ENCODE data around the gene HS6ST2.

HS6ST2 gene

GRCh38 chrX:132855780-132856341, 102.6 kb downstream of the HS6ST2 start:
- no peak for DNase-seq (ENCODE audit: low spot score)
- in situ Hi-C loops (cut with MboI; ENCODE audit: low pct_unique_long_range_greater_than_20kb, low sequenced_read_pairs, unreplicated experiment): no loop called here
- TF ChIP-seq CTCF (IDR thresholded peaks at IDR 0.05; ENCODE audit: extremely low read depth, insufficient read depth, missing control alignments): no peak

DNA sequence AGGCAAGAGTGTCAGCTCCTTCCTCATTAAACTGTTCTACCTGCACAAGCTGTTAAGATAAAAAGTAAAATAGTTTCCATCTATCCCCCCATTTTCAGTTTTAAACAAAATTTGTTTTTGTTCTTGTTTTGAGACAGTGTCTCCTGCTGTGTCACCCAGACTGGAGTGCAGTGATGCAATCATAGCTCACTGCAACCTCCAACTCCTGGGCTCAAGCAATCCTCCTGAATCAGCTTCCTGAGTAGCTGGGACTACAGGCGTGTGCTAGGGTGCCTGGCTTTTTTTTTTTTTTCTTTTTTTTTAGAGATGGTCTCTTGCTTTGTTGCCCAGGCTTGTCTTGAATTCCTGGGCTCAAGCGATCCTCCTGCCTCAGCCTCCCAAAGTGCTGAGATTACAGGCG, 105.4 kb downstream of the HS6ST2 start:
- in situ Hi-C loops (cut with MboI; ENCODE audit: low pct_unique_long_range_greater_than_20kb, low sequenced_read_pairs, unreplicated experiment): no loop called here
- no peak for DNase-seq (ENCODE audit: low spot score)
- no peak for TF ChIP-seq CTCF (IDR thresholded peaks at IDR 0.05; ENCODE audit: extremely low read depth, insufficient read depth, missing control alignments)

DNA sequence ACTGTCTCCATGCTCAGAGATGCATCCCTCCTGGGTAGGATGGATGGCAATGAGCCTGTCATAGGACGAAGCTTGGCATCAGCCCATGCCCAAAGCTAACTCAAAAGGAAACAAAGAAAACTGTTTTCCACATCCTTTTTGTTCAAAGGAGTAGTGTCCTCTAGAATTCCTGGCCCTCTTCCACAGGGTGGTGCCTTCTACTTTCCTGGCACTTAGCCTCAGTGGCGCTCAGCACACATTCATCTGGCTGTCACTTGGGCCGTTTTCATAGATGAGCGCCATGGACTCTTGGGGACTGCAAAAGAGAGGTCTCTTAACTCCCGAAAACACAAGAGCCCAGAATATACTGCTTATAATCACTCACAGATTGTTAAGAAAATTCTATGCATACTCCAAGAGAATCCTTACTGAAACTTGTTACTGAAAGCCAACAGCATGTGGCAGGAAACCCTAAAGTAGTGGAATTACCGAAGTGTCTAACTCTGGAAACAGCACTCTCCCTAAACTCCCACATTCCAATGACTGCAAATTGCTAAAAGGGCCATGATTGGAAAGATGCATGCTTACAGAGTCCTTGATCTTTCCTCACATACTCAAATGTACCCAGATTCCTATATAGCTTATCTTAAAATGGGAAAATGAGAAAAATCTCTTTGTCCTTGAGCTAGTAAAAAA, 110.0 kb downstream of the HS6ST2 start:
- TF ChIP-seq CTCF (IDR thresholded peaks at IDR 0.05; ENCODE audit: extremely low read depth, insufficient read depth, missing control alignments): no peak
- no peak for DNase-seq (ENCODE audit: low spot score)
- in situ Hi-C loops (cut with MboI; ENCODE audit: low pct_unique_long_range_greater_than_20kb, low sequenced_read_pairs, unreplicated experiment): no loop called here

DNA sequence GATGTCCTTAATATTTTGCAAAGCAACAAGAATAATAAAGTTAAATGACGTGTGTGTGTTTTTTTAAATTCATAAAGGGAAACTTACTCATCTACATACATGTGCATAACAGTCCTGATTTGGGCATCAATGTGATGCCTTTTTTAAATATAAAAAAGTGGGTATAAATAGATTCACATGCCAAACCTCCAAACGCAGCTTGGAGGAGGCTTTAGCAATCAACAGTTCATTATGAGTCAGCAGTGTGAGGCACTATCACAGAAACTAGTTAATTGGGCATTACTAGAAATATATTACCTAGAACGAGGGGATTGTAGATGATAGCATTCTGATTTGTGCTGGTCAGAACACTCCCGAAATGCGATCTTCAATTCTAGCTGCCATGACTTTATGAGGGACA, 115.1 kb downstream of the HS6ST2 start:
- in situ Hi-C loops (cut with MboI; ENCODE audit: low pct_unique_long_range_greater_than_20kb, low sequenced_read_pairs, unreplicated experiment): no loop called here
- DNase-seq (ENCODE audit: low spot score): no peak
- no peak for TF ChIP-seq CTCF (IDR thresholded peaks at IDR 0.05; ENCODE audit: extremely low read depth, insufficient read depth, missing control alignments)

DNA sequence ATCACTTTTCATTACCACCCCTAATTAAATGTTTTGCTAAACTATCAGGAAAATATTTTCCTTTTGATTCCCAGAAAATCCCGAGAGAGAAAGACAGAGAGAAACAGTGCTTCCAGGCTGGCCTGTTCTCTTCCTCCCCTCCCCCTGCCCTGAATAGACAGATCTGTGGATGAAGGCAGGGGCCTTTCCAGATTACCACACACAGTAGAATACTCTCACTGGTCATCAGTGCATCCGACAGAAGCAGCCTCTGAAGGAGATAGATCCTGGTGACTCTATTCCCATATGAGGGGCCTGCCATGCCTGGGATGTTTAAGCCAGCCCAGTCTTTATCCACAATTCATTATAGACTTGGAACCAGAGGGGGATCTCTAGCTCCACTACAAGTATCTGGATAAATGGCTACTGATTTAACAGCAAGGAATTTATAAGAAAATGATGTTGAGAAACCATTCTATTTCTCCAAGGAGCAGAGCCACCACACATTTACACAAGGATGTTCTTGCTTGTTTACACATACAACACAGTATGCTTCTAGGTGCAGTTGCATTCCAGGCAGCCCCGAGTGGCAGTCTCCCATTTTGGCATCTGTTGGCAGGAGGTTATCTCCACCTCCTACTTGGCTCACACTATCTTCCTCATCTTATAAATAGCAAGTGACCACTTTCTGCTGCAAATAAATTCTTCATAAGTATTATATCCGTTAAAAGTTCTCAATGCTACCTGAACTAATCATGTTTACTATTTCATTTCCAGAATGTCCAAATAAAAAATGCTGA, 115.8 kb downstream of the HS6ST2 start:
- TF ChIP-seq CTCF (IDR thresholded peaks at IDR 0.05; ENCODE audit: extremely low read depth, insufficient read depth, missing control alignments): no peak
- in situ Hi-C loops (cut with MboI; ENCODE audit: low pct_unique_long_range_greater_than_20kb, low sequenced_read_pairs, unreplicated experiment): no loop called here

DNA sequence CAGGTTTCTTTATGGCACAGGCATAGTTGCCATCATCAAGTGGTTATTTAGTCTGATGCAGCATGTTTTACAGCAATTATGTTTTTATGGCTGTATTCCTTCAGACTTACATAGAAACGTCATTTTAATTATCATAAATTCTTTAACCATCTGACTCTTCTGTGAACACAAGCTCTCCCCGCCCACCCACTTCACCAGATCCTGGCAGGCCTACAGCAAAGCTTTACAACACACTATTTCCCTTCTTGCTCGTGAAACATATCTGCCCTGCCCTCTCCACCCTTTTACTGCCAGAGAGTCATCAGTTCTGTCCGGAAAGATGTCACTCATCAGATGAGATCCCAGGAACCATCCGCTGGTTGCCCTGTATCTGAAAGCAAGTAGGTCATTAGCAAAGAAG, 120.5 kb downstream of the HS6ST2 start:
- in situ Hi-C loops (cut with MboI; ENCODE audit: low pct_unique_long_range_greater_than_20kb, low sequenced_read_pairs, unreplicated experiment): no loop called here
- no peak for TF ChIP-seq CTCF (IDR thresholded peaks at IDR 0.05; ENCODE audit: extremely low read depth, insufficient read depth, missing control alignments)
- no peak for DNase-seq (ENCODE audit: low spot score)

More for the DNA sequence above, 115.8 kb downstream of the HS6ST2 start:
- DNase-seq (ENCODE audit: low spot score): no peak

All from GM13977 (cell line).